SK-N-SH treated with all-trans-retinoic acid at 6 μM for 48 hours (cell line): Measurements from ENCODE around the gene STX3.

Experiments
- ATAC-seq: fragments of 200-7000 bp; cut with Tn5 transposase; 3 replicates; pipeline ENCODE4 v1.9.1; 2020; ENCODE audit warnings: mild to moderate bottlenecking, moderate library complexity
- ARNTL ChIP-seq: fragments of 450-650 bp; formaldehyde crosslinking; IDR thresholded peaks from 2 replicates; pipeline ENCODE4 v1.5.0; 2020; ENCODE audit warnings: low read depth, mild to moderate bottlenecking, moderate library complexity, borderline replicate concordance
- BACH2 ChIP-seq: fragments of 250-450 bp; sonication (Bioruptor Pico); IDR thresholded peaks from 2 replicates; pipeline ENCODE4 v1.9.0; 2021; ENCODE audit warnings: mild to moderate bottlenecking, borderline replicate concordance
- CREB5 ChIP-seq: fragments of 250-450 bp; sonication (Bioruptor Pico); IDR thresholded peaks from 2 replicates; pipeline ENCODE4 v1.5.1; 2020; ENCODE audit warnings: low read depth, mild to moderate bottlenecking, moderate library complexity
- CSDC2 ChIP-seq: fragments of 250-450 bp; sonication (Bioruptor Pico); IDR thresholded peaks from 2 replicates; pipeline ENCODE4 v1.5.0; 2020; ENCODE audit warnings: mild to moderate bottlenecking, moderate library complexity
- CSRNP3 ChIP-seq: fragments of 250-450 bp; sonication (Bioruptor Pico); IDR thresholded peaks from 2 replicates; pipeline ENCODE4 v1.5.1; 2021; ENCODE audit warnings: mild to moderate bottlenecking, moderate library complexity
- ESRRG ChIP-seq: fragments of 250-450 bp; sonication (Bioruptor Pico); IDR thresholded peaks from 2 replicates; pipeline ENCODE4 v1.6.1; 2021; ENCODE audit warnings: mild to moderate bottlenecking
- GLIS3 ChIP-seq: fragments of 250-450 bp; sonication (Bioruptor Pico); IDR thresholded peaks from 2 replicates; pipeline ENCODE4 v1.5.0; 2020; ENCODE audit warnings: mild to moderate bottlenecking, moderate library complexity
- OSR1 ChIP-seq: fragments of 250-450 bp; sonication (Bioruptor Pico); IDR thresholded peaks from 2 replicates; pipeline ENCODE4 v1.8.0; 2022; ENCODE audit warnings: moderate library complexity, mild to moderate bottlenecking, inconsistent platforms
- POU6F1 ChIP-seq: fragments of 250-450 bp; sonication (Bioruptor Pico); IDR thresholded peaks from 2 replicates; pipeline ENCODE4 v1.8.0; 2021; ENCODE audit warnings: low read depth, mild to moderate bottlenecking, moderate library complexity, borderline replicate concordance
- PPARA ChIP-seq: fragments of 250-450 bp; sonication (Bioruptor Pico); IDR thresholded peaks from 2 replicates; pipeline ENCODE4 v1.5.0; 2020; ENCODE audit warnings: mild to moderate bottlenecking, borderline replicate concordance
- RARB ChIP-seq: fragments of 250-450 bp; sonication (Bioruptor Pico); IDR thresholded peaks from 2 replicates; pipeline ENCODE4 v1.8.0; 2021; ENCODE audit warnings: mild to moderate bottlenecking, moderate library complexity
- SNAI2 ChIP-seq: fragments of 250-450 bp; sonication (Bioruptor Pico); IDR thresholded peaks from 2 replicates; pipeline ENCODE4 v1.5.0; 2020; ENCODE audit warnings: mild to moderate bottlenecking, moderate library complexity
- TOX ChIP-seq: fragments of 250-450 bp; sonication (Bioruptor Pico); IDR thresholded peaks from 2 replicates; pipeline ENCODE4 v1.8.0; 2021; ENCODE audit warnings: mild to moderate bottlenecking, moderate library complexity, borderline replicate concordance
- TSHZ2 ChIP-seq: fragments of 250-450 bp; sonication (Bioruptor Pico); IDR thresholded peaks from 2 replicates; pipeline ENCODE4 v1.5.0; 2020; ENCODE audit warnings: mild to moderate bottlenecking, moderate library complexity
- ZC3H10 ChIP-seq: fragments of 250-450 bp; sonication (Bioruptor Pico); IDR thresholded peaks from 2 replicates; pipeline ENCODE4 v1.5.1; 2021; ENCODE audit warnings: mild to moderate bottlenecking, moderate library complexity
- ZFP3 ChIP-seq: fragments of 250-450 bp; sonication (Bioruptor Pico); IDR thresholded peaks from 2 replicates; pipeline ENCODE4 v1.5.0; 2020; ENCODE audit warnings: mild to moderate bottlenecking, moderate library complexity
- ZNF565 ChIP-seq: fragments of 450-650 bp; formaldehyde crosslinking; conservative IDR thresholded peaks from 2 replicates; pipeline ENCODE4 v1.5.0; 2020; ENCODE audit warnings: low read depth, mild to moderate bottlenecking, moderate library complexity
- ZNF70 ChIP-seq: fragments of 450-650 bp; formaldehyde crosslinking; IDR thresholded peaks from 2 replicates; pipeline ENCODE4 v1.5.0; 2020; ENCODE audit warnings: mild to moderate bottlenecking, moderate library complexity
- ZNF8 ChIP-seq: fragments of 450-650 bp; formaldehyde crosslinking; IDR thresholded peaks from 2 replicates; pipeline ENCODE4 v1.5.0; 2020; ENCODE audit warnings: mild to moderate bottlenecking, moderate library complexity

STX3 gene

GRCh38 chr11:59810911-59811259 lies 55.7 kb downstream of the STX3 start (continued):
- no peak for TF ChIP-seq POU6F1 (CRISPR knock-in tag)
- no peak for TF ChIP-seq CSDC2 (CRISPR knock-in tag)
- TF ChIP-seq, all 23 proteins: peak for 2

- ATAC-seq, result no peak
- no peak for TF ChIP-seq ESRRG
- TF ChIP-seq RARB, result no peak
- no peak for TF ChIP-seq GLIS3 (CRISPR knock-in tag)
- TF ChIP-seq ZC3H10 (CRISPR knock-in tag), result no peak
- no peak for TF ChIP-seq SNAI2
- TF ChIP-seq CSRNP3 (CRISPR knock-in tag), result no peak
- no peak for TF ChIP-seq POU6F1 (CRISPR knock-in tag)
- no peak for TF ChIP-seq ARNTL (CRISPR knock-in tag)
- no peak for TF ChIP-seq TOX (CRISPR knock-in tag)
- no peak for TF ChIP-seq ZFP3 (CRISPR knock-in tag)
- TF ChIP-seq CSDC2 (CRISPR knock-in tag), result no peak
- TF ChIP-seq BACH2 (CRISPR knock-in tag), result no peak
- no peak for TF ChIP-seq CREB5 (CRISPR knock-in tag)
- TF ChIP-seq ZNF565 (CRISPR knock-in tag), result no peak
- no peak for TF ChIP-seq ZNF70 (CRISPR knock-in tag)
- TF ChIP-seq OSR1 (CRISPR knock-in tag), result no peak
- TF ChIP-seq, all 23 proteins: peak for 0
Observed at GRCh38 chr11:59812220-59812619, 57.0 kb downstream of the STX3 start.

- no peak for TF ChIP-seq PPARA (CRISPR knock-in tag)
- TF ChIP-seq GLIS3 (CRISPR knock-in tag), result no peak
- no peak for TF ChIP-seq TSHZ2 (CRISPR knock-in tag)
- TF ChIP-seq ZNF565 (CRISPR knock-in tag), result no peak
- ATAC-seq, result no peak
Observed at GRCh38 chr11:59813364-59813763, 58.2 kb downstream of the STX3 start.

GRCh38 chr11:59814021-59814420 lies 58.8 kb downstream of the STX3 start:
- ATAC-seq, result no peak
- TF ChIP-seq CREB5 (CRISPR knock-in tag), result no peak
- TF ChIP-seq ZNF565 (CRISPR knock-in tag), result no peak
- no peak for TF ChIP-seq OSR1 (CRISPR knock-in tag)
- no peak for TF ChIP-seq CSDC2 (CRISPR knock-in tag)
- TF ChIP-seq ZNF8 (CRISPR knock-in tag), result no peak
